ENCODE measurements around the gene EMCN. TPM values are rescaled to one million over a fixed set of nuclear protein-coding genes. Genes with fewer than 3 reads are reported as not detected.
"Not testable (repeated sequence)": the region's sequence is repeated elsewhere in the genome, so short reads cannot be mapped to it uniquely, and the experiment has no call there.

Gene EMCN
- total RNA-seq, 1 experiment from 2014 or later: not detected

- DNase-seq (ENCODE audit: extremely low read depth, low read depth): no peak
These were observed 126.7 kb downstream of the EMCN start for GRCh38 chr4:100391086-100391485.

- no peak for DNase-seq (ENCODE audit: extremely low read depth, low read depth)
These were observed 131.6 kb downstream of the EMCN start for GRCh38 chr4:100386270-100386669.

GRCh38 chr4:100380401-100380800 is 137.4 kb downstream of the EMCN start:
- not testable (repeated sequence) for DNase-seq (ENCODE audit: extremely low read depth, low read depth)

GRCh38 chr4:100379583-100380105 is 138.2 kb downstream of the EMCN start:
- no peak for DNase-seq (ENCODE audit: extremely low read depth, low read depth)

- no peak for DNase-seq (ENCODE audit: extremely low read depth, low read depth)
These were observed 145.4 kb downstream of the EMCN start for GRCh38 chr4:100372432-100372831.

- no peak for DNase-seq (ENCODE audit: extremely low read depth, low read depth)
These were observed 148.0 kb downstream of the EMCN start for GRCh38 chr4:100369871-100370270.

- DNase-seq (ENCODE audit: extremely low read depth, low read depth): no peak
These were observed 150.4 kb downstream of the EMCN start for GRCh38 chr4:100367451-100367850.

- no peak for DNase-seq (ENCODE audit: extremely low read depth, low read depth)
These were observed 151.6 kb downstream of the EMCN start for GRCh38 chr4:100366213-100366612.

GRCh38 chr4:100362366-100362765 is 155.5 kb downstream of the EMCN start:
- no peak for DNase-seq (ENCODE audit: extremely low read depth, low read depth)

GRCh38 chr4:100361336-100361735 is 156.5 kb downstream of the EMCN start:
- no peak for DNase-seq (ENCODE audit: extremely low read depth, low read depth)

- DNase-seq (ENCODE audit: extremely low read depth, low read depth): no peak
These were observed 157.6 kb downstream of the EMCN start for GRCh38 chr4:100360211-100360610.

GRCh38 chr4:100359441-100359840 is 158.4 kb downstream of the EMCN start:
- no peak for DNase-seq (ENCODE audit: extremely low read depth, low read depth)

GRCh38 chr4:100357542-100357941 is 160.3 kb downstream of the EMCN start:
- no peak for DNase-seq (ENCODE audit: extremely low read depth, low read depth)

GRCh38 chr4:100356172-100356571 is 161.7 kb downstream of the EMCN start:
- no peak for DNase-seq (ENCODE audit: extremely low read depth, low read depth)

- DNase-seq (ENCODE audit: extremely low read depth, low read depth): not testable (repeated sequence)
These were observed 165.5 kb downstream of the EMCN start for GRCh38 chr4:100352352-100352751.

- DNase-seq (ENCODE audit: extremely low read depth, low read depth): peak; percentile 90
These were observed 169.3 kb downstream of the EMCN start for GRCh38 chr4:100348473-100348872.

GRCh38 chr4:100347241-100347640 is 170.6 kb downstream of the EMCN start:
- no peak for DNase-seq (ENCODE audit: extremely low read depth, low read depth)

GRCh38 chr4:100345585-100345984 is 172.2 kb downstream of the EMCN start:
- no peak for DNase-seq (ENCODE audit: extremely low read depth, low read depth)

Measured in NCI-H460 (cell line).